HEK293 (cell line): ENCODE data around the gene PRDM15.

ENCODE experiments used
- CTCF ChIA-PET: fragments of 350-600 bp; formaldehyde crosslinking; extraction: SDS; loops from one replicate; lab custom pipeline; 2021; ENCODE audit warnings: antibody characterized with exemption; lab: Yijun Ruan, JAX
- POLR2A ChIA-PET: fragments of 300-600 bp; formaldehyde crosslinking; extraction: SDS; loops from one replicate; lab custom pipeline; 2020; ENCODE audit warnings: antibody characterized with exemption, inconsistent platforms; lab: Yijun Ruan, JAX
- H3K27ac ChIP-seq: fragments of 200-500 bp; sonication (Bioruptor generic); 2 replicates; pipeline ENCODE4 v1.5.1; 2014; ENCODE audit warnings: low read depth, low read length, control low read depth, inconsistent platforms; ENCODE audit errors: extremely low read depth
- H3K36me3 ChIP-seq, 2 experiments: fragments of 200-500 bp in 1 of 2; sonication (Bioruptor generic) in 1 of 2; 1 replicate in 1 of 2; 2 replicates in 1 of 2; pipeline ENCODE4 v1.5.1; 2014 to 2017; ENCODE audit warnings: inconsistent platforms in 2 of 2, low read length in 2 of 2; ENCODE audit not compliant: control insufficient read depth in 2 of 2, insufficient read depth in 1 of 2
- H3K4me1 ChIP-seq: fragments of 200-500 bp; sonication (Bioruptor generic); 2 replicates; pipeline ENCODE4 v1.5.1; 2014; ENCODE audit warnings: mild to moderate bottlenecking, low read length, inconsistent platforms; ENCODE audit not compliant: control insufficient read depth, insufficient read depth
- H3K4me3 ChIP-seq: 2 replicates; pipeline ENCODE4 v1.5.1; 2011; ENCODE audit warnings: low read depth, mild to moderate bottlenecking, control low read depth, low read length, moderate library complexity
- H3K9me3 ChIP-seq: fragments of 200-500 bp; sonication (Bioruptor generic); 2 replicates; pipeline ENCODE4 v1.5.1; 2014; ENCODE audit warnings: low read depth, low read length, inconsistent platforms; ENCODE audit not compliant: control insufficient read depth, insufficient read depth
- SP7 ChIP-seq: fragments of 450-650 bp; formaldehyde crosslinking; IDR thresholded peaks from 2 replicates; pipeline ENCODE4 v1.5.1; 2016; ENCODE audit warnings: missing biosample characterization, missing genetic modification characterization
- YY2 ChIP-seq: fragments of 450-650 bp; formaldehyde crosslinking; IDR thresholded peaks from 2 replicates; pipeline ENCODE4 v1.5.1; 2016; ENCODE audit warnings: missing biosample characterization, missing genetic modification characterization
- ZBTB21 ChIP-seq: fragments of 450-650 bp; formaldehyde crosslinking; IDR thresholded peaks from 2 replicates; pipeline ENCODE4 v1.5.1; 2017; ENCODE audit warnings: missing biosample characterization, missing genetic modification characterization
- ZBTB26 ChIP-seq: fragments of 450-650 bp; formaldehyde crosslinking; optimal IDR thresholded peaks from 2 replicates; pipeline ENCODE3; 2016; ENCODE audit warnings: missing biosample characterization, mild to moderate bottlenecking, missing genetic modification characterization
- ZFP41 ChIP-seq: fragments of 450-650 bp; formaldehyde crosslinking; IDR thresholded peaks from 2 replicates; pipeline ENCODE4 v1.5.1; 2016; ENCODE audit warnings: missing biosample characterization, missing genetic modification characterization, borderline replicate concordance
- ZNF157 ChIP-seq: fragments of 450-650 bp; formaldehyde crosslinking; IDR thresholded peaks from 2 replicates; pipeline ENCODE4 v1.5.1; 2016; ENCODE audit warnings: missing biosample characterization, missing genetic modification characterization
- ZNF174 ChIP-seq: fragments of 450-650 bp; formaldehyde crosslinking; IDR thresholded peaks from 2 replicates; pipeline ENCODE4 v1.5.0; 2017; ENCODE audit warnings: missing biosample characterization, mild to moderate bottlenecking, missing genetic modification characterization
- ZNF202 ChIP-seq: fragments of 450-650 bp; formaldehyde crosslinking; IDR thresholded peaks from 2 replicates; pipeline ENCODE4 v1.5.1; 2016; ENCODE audit warnings: missing biosample characterization, missing genetic modification characterization, borderline replicate concordance
- ZNF24 ChIP-seq: fragments of 450-650 bp; formaldehyde crosslinking; IDR thresholded peaks from 2 replicates; pipeline ENCODE4 v1.5.1; 2016; ENCODE audit warnings: missing biosample characterization, missing genetic modification characterization
- ZNF426 ChIP-seq: fragments of 450-650 bp; formaldehyde crosslinking; IDR thresholded peaks from 2 replicates; pipeline ENCODE4 v1.5.1; 2017; ENCODE audit warnings: missing biosample characterization, missing genetic modification characterization, mild to moderate bottlenecking, inconsistent platforms, moderate library complexity
- ZNF488 ChIP-seq: fragments of 450-650 bp; formaldehyde crosslinking; IDR thresholded peaks from 2 replicates; pipeline ENCODE4 v1.5.1; 2016; ENCODE audit warnings: missing biosample characterization, missing genetic modification characterization
- ZNF530 ChIP-seq: fragments of 450-650 bp; formaldehyde crosslinking; IDR thresholded peaks from 2 replicates; pipeline ENCODE4 v1.5.1; 2016; ENCODE audit warnings: low read depth, missing biosample characterization, missing genetic modification characterization
- ZNF610 ChIP-seq: fragments of 450-650 bp; formaldehyde crosslinking; IDR thresholded peaks from 2 replicates; pipeline ENCODE4 v1.5.1; 2016; ENCODE audit warnings: missing biosample characterization, missing genetic modification characterization, borderline replicate concordance
- ZNF621 ChIP-seq: fragments of 450-650 bp; formaldehyde crosslinking; IDR thresholded peaks from 2 replicates; pipeline ENCODE4 v1.5.1; 2017; ENCODE audit warnings: missing biosample characterization, missing genetic modification characterization
- ZSCAN16 ChIP-seq: fragments of 450-650 bp; formaldehyde crosslinking; IDR thresholded peaks from 2 replicates; pipeline ENCODE4 v1.5.1; 2016; ENCODE audit warnings: missing biosample characterization, missing genetic modification characterization
- ZSCAN18 ChIP-seq: fragments of 450-650 bp; formaldehyde crosslinking; IDR thresholded peaks from 2 replicates; pipeline ENCODE4 v1.5.1; 2016; ENCODE audit warnings: missing biosample characterization, missing genetic modification characterization
- ZXDB ChIP-seq: fragments of 450-650 bp; formaldehyde crosslinking; IDR thresholded peaks from 2 replicates; pipeline ENCODE4 v1.5.1; 2016; ENCODE audit warnings: missing biosample characterization, missing genetic modification characterization
- TF ChIP-seq, protein P1 (sequence below): fragments of 450-650 bp; formaldehyde crosslinking; conservative IDR thresholded peaks from 2 replicates; pipeline ENCODE4 v1.5.1; 2016; ENCODE audit warnings: low read depth, missing biosample characterization, missing genetic modification characterization

The PRDM15 gene

DNA sequence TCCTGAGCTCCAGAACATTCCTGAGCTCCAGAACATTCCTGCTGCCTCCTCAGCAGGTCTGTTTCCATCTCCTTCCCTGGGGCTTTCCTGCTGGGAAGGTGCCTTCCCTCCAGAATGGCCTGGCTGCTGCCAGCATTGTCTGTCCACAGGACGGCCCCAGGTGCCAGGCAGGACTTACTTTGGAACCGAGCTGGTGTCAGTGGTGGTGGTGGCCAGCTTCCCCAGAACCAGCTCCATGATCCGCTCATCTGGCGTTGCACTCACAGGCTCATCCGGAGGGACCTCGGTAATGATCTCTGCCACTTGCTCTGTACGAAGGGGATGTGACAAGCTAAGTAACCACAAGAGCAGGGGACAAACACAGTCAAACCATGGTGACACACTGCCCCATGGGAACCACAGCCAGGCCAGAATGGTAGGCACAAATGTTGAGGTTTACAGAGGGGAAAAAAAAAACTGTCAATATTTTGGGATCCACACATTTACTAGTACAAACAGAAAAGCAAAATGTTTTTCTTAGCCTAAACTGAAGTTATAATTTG is 41.3 kb downstream of the PRDM15 start:
- ChIA-PET CTCF (interaction anchor here (1.3 to 1.5 kb wide), 2 partner anchors 21 to 226 kb away, joined by 5 to 6 read pairs; no protein-coding TSS in a partner anchor), POLR2A (no interaction called here)
- Histone ChIP-seq H3K4me1 (no peaks in the 10 kb centered on the region), H3K36me3 (peaks cover 0 to 27% of the 10 kb centered on the region in 2 experiments; a peak in 1 of 3 replicates), H3K27ac (no peak overlapping the region), H3K4me3 (no peak overlapping the region), H3K9me3 (no peaks in the 10 kb centered on the region)
- no peak for TF ChIP-seq ZFP41 (tag by site-specific recombination)
- TF ChIP-seq ZNF174 = no peak
- no peak for TF ChIP-seq ZNF202 (tag by site-specific recombination)
- TF ChIP-seq, protein P1, sequence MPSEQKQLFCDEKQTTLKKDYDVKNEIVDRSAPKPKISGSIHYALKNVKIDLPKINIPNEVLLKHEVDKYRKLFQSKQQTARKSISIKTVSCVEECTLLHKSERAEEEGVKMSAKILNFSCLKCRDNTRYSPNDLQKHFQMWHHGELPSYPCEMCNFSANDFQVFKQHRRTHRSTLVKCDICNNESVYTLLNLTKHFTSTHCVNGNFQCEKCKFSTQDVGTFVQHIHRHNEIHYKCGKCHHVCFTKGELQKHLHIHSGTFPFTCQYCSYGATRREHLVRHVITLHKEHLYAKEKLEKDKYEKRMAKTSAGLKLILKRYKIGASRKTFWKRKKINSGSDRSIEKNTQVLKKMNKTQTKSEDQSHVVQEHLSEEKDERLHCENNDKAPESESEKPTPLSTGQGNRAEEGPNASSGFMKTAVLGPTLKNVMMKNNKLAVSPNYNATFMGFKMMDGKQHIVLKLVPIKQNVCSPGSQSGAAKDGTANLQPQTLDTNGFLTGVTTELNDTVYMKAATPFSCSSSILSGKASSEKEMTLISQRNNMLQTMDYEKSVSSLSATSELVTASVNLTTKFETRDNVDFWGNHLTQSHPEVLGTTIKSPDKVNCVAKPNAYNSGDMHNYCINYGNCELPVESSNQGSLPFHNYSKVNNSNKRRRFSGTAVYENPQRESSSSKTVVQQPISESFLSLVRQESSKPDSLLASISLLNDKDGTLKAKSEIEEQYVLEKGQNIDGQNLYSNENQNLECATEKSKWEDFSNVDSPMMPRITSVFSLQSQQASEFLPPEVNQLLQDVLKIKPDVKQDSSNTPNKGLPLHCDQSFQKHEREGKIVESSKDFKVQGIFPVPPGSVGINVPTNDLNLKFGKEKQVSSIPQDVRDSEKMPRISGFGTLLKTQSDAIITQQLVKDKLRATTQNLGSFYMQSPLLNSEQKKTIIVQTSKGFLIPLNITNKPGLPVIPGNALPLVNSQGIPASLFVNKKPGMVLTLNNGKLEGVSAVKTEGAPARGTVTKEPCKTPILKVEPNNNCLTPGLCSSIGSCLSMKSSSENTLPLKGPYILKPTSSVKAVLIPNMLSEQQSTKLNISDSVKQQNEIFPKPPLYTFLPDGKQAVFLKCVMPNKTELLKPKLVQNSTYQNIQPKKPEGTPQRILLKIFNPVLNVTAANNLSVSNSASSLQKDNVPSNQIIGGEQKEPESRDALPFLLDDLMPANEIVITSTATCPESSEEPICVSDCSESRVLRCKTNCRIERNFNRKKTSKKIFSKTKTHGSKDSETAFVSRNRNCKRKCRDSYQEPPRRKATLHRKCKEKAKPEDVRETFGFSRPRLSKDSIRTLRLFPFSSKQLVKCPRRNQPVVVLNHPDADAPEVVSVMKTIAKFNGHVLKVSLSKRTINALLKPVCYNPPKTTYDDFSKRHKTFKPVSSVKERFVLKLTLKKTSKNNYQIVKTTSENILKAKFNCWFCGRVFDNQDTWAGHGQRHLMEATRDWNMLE (tag by site-specific recombination) = no peak
- no peak for TF ChIP-seq ZNF24 (tag by site-specific recombination)
- no peak for TF ChIP-seq ZBTB21 (tag by site-specific recombination)
- TF ChIP-seq ZNF530 (tag by site-specific recombination) = no peak

GRCh38 chr21:41836166-41837015 is 42.8 kb downstream of the PRDM15 start:
- peaks cover 0 to 29% of the 10 kb centered on the region in 2 experiments; a peak in 1 of 3 replicates for H3K36me3 ChIP-seq
- no peaks in the 10 kb centered on the region for H3K4me1 ChIP-seq
- CTCF ChIA-PET = interaction anchor here (1.3 kb wide), 1 partner anchor 20 kb away, joined by 5 read pairs; no protein-coding TSS in a partner anchor
- no peak overlapping the region for H3K27ac ChIP-seq
- POLR2A ChIA-PET = no interaction called here
- no peak overlapping the region for H3K4me3 ChIP-seq
- H3K9me3 ChIP-seq = no peaks in the 10 kb centered on the region
- no peak for TF ChIP-seq ZBTB26 (tag by site-specific recombination)
- TF ChIP-seq ZSCAN18 (tag by site-specific recombination) = no peak
- no peak for TF ChIP-seq ZNF610 (tag by site-specific recombination)
- no peak for TF ChIP-seq ZSCAN16
- TF ChIP-seq SP7 (tag by site-specific recombination) = no peak
- TF ChIP-seq ZNF488 = no peak
- no peak for TF ChIP-seq ZXDB (tag by site-specific recombination)
- TF ChIP-seq ZNF426 (tag by site-specific recombination) = no peak
- TF ChIP-seq ZNF621 (tag by site-specific recombination) = no peak
- no peak for TF ChIP-seq ZNF157 (tag by site-specific recombination)
- TF ChIP-seq YY2 (tag by site-specific recombination) = no peak
